Hepatic stellate cell (primary cell): ENCODE results near the gene MYZAP.
A peak's percentile ranks its signal among the peaks of the same experiment; 100 is the strongest.

Experiments
- DNase-seq: peaks from one replicate; pipeline ENCODE4 v3.0.0; 2011; ENCODE audit warnings: low spot score

MYZAP gene

GRCh38 chr15:57625703-57626448 is 34.2 kb downstream of the MYZAP start:
- no peak for DNase-seq

- DNase-seq = no peak
Observed at GRCh38 chr15:57626713-57627440, 35.2 kb downstream of the MYZAP start.

GRCh38 chr15:57631386-57632110 is 39.8 kb downstream of the MYZAP start:
- DNase-seq = no peak

- DNase-seq = no peak
Observed at GRCh38 chr15:57634290-57634689, 42.6 kb downstream of the MYZAP start.

GRCh38 chr15:57635300-57635909 is 43.7 kb downstream of the MYZAP start:
- no peak for DNase-seq

GRCh38 chr15:57637846-57638245 is 46.1 kb downstream of the MYZAP start:
- no peak for DNase-seq

GRCh38 chr15:57639306-57639705 is 47.6 kb downstream of the MYZAP start:
- no peak for DNase-seq

- DNase-seq = peak; percentile 27
Observed at GRCh38 chr15:57640930-57641682, 49.4 kb downstream of the MYZAP start.

- DNase-seq = no peak
Observed at GRCh38 chr15:57643826-57644225, 52.1 kb downstream of the MYZAP start.

GRCh38 chr15:57646087-57646486 is 54.4 kb downstream of the MYZAP start:
- DNase-seq = no peak

GRCh38 chr15:57647071-57647790 is 55.5 kb downstream of the MYZAP start:
- no peak for DNase-seq

- DNase-seq = no peak
Observed at GRCh38 chr15:57647791-57648130, 56.1 kb downstream of the MYZAP start.

- no peak for DNase-seq
Observed at GRCh38 chr15:57649138-57649537, 57.4 kb downstream of the MYZAP start.

- DNase-seq = no peak
Observed at GRCh38 chr15:57651445-57651844, 59.7 kb downstream of the MYZAP start.

GRCh38 chr15:57652481-57652880 is 60.8 kb downstream of the MYZAP start:
- DNase-seq = no peak

- no peak for DNase-seq
Observed at GRCh38 chr15:57654153-57654852, 62.6 kb downstream of the MYZAP start.

- no peak for DNase-seq
Observed at GRCh38 chr15:57655053-57655452, 63.3 kb downstream of the MYZAP start.

GRCh38 chr15:57655809-57656208 is 64.1 kb downstream of the MYZAP start:
- no peak for DNase-seq

GRCh38 chr15:57656434-57656833 is 64.7 kb downstream of the MYZAP start:
- no peak for DNase-seq

GRCh38 chr15:57657619-57658018 is 65.9 kb downstream of the MYZAP start:
- DNase-seq = no peak
